Activated T-cell treated with anti-CD3 and anti-CD28 coated beads, Interleukin-2, amount 50 U/mL, for 1 hour (primary cell): ENCODE results near the gene ADISSP.

Experiments used
- DNase-seq: peaks from one replicate; pipeline ENCODE4 v3.0.0-alpha.2; 2020

ADISSP gene

GRCh38 chr20:3735768-3736167 lies 31.8 kb downstream of the ADISSP start:
- no peak for DNase-seq

GRCh38 chr20:3734111-3734843 lies 33.3 kb downstream of the ADISSP start:
- no peak for DNase-seq

- DNase-seq, result no peak
Measured at GRCh38 chr20:3733119-3733995, 34.2 kb downstream of the ADISSP start.

- DNase-seq, result no peak
Measured at GRCh38 chr20:3732327-3733118, 35.0 kb downstream of the ADISSP start, which contains the start of gene HSPA12B. TSS of gene HSPA12B (plus strand) at chr20:3732685. CDS start at chr20:3738675, 5,990 bp downstream.

GRCh38 chr20:3731944-3732326 lies 35.6 kb downstream of the ADISSP start:
- DNase-seq, result no peak

- no peak for DNase-seq
Measured at GRCh38 chr20:3730803-3731672, 36.5 kb downstream of the ADISSP start.

- DNase-seq, result no peak
Measured at GRCh38 chr20:3729811-3730540, 37.6 kb downstream of the ADISSP start.

GRCh38 chr20:3729378-3729777 lies 38.2 kb downstream of the ADISSP start:
- DNase-seq, result no peak

GRCh38 chr20:3728876-3729275 lies 38.7 kb downstream of the ADISSP start:
- DNase-seq, result no peak

GRCh38 chr20:3728354-3728753 lies 39.2 kb downstream of the ADISSP start:
- DNase-seq, result no peak

- no peak for DNase-seq
Measured at GRCh38 chr20:3727401-3728021, 40.0 kb downstream of the ADISSP start.

- no peak for DNase-seq
Measured at GRCh38 chr20:3724356-3724755, 43.2 kb downstream of the ADISSP start.

- DNase-seq, result no peak
Measured at GRCh38 chr20:3723284-3723683, 44.3 kb downstream of the ADISSP start.

- no peak for DNase-seq
Measured at GRCh38 chr20:3721912-3722311, 45.6 kb downstream of the ADISSP start.

- DNase-seq, result no peak
Measured at GRCh38 chr20:3720626-3721025, 46.9 kb downstream of the ADISSP start.

GRCh38 chr20:3720068-3720467 lies 47.5 kb downstream of the ADISSP start:
- DNase-seq, result no peak

- no peak for DNase-seq
Measured at GRCh38 chr20:3719046-3719445, 48.5 kb downstream of the ADISSP start.

GRCh38 chr20:3716195-3716834 lies 51.2 kb downstream of the ADISSP start:
- DNase-seq, result no peak

- no peak for DNase-seq
Measured at GRCh38 chr20:3714092-3714491, 53.5 kb downstream of the ADISSP start.

GRCh38 chr20:3712279-3712873 lies 55.2 kb downstream of the ADISSP start, which contains the start of gene SIGLEC1:
TSS of gene SIGLEC1 (minus strand) at chr20:3712600. CDS start at chr20:3707128, 5,472 bp downstream.
- DNase-seq, result no peak
